GM12874 (cell line): ENCODE data around the gene SLC7A6OS.

Experiments
- CTCF ChIP-seq: IDR thresholded peaks from 2 replicates; pipeline ENCODE4 v1.5.1; 2011; ENCODE audit warnings: low read depth, mild to moderate bottlenecking, control low read depth, low read length, moderate library complexity; ENCODE audit not compliant: insufficient read depth

SLC7A6OS gene

GRCh38 chr16:68253721-68254120 lies 57.0 kb downstream of the SLC7A6OS start:
- no peak for TF ChIP-seq CTCF

- no peak for TF ChIP-seq CTCF
Measured at GRCh38 chr16:68252383-68252782, 58.4 kb downstream of the SLC7A6OS start.

- TF ChIP-seq CTCF: no peak
Measured at GRCh38 chr16:68251832-68252231, 58.9 kb downstream of the SLC7A6OS start.

- TF ChIP-seq CTCF: no peak
Measured at GRCh38 chr16:68250951-68251350, 59.8 kb downstream of the SLC7A6OS start.

- no peak for TF ChIP-seq CTCF
Measured at GRCh38 chr16:68249371-68249770, 61.4 kb downstream of the SLC7A6OS start.
